Smooth muscle cell (in vitro differentiated cells): ENCODE results near the gene DNAJC11. TPM values are rescaled to one million over a fixed set of nuclear protein-coding genes. Genes with fewer than 3 reads are reported as not detected.

Experiments used
- DNase-seq: peaks from one replicate; lab custom pipeline; 2025; ENCODE audit not compliant: unreplicated experiment; lab: John Stamatoyannopoulos, UW
- H2AFZ ChIP-seq: fragments of 200-600 bp; sonication (generic); 2 replicates; pipeline ENCODE4 v1.6.0; 2016; ENCODE audit warnings: antibody characterized with exemption, low read depth, mild to moderate bottlenecking
- H3F3A ChIP-seq: fragments of 200-600 bp; sonication (generic); 2 replicates; pipeline ENCODE4 v1.6.0; 2017; ENCODE audit warnings: antibody characterized with exemption, low read depth
- H3K27ac ChIP-seq: fragments of 200-600 bp; sonication (generic); 2 replicates; pipeline ENCODE4 v1.5.1; 2016; ENCODE audit warnings: low read depth, mild to moderate bottlenecking
- H3K27me3 ChIP-seq: fragments of 200-600 bp; sonication (generic); 2 replicates; pipeline ENCODE4 v1.6.1; 2016; ENCODE audit warnings: low read depth, mild to moderate bottlenecking
- H3K36me3 ChIP-seq: fragments of 200-600 bp; sonication (generic); 2 replicates; pipeline ENCODE4 v1.5.1; 2016; ENCODE audit warnings: low read depth
- H3K4me1 ChIP-seq: fragments of 200-600 bp; sonication (generic); 2 replicates; pipeline ENCODE4 v1.5.1; 2016; ENCODE audit warnings: low read depth
- H3K4me2 ChIP-seq: fragments of 200-600 bp; sonication (generic); 2 replicates; pipeline ENCODE4 v1.6.0; 2016; ENCODE audit warnings: mild to moderate bottlenecking
- H3K4me3 ChIP-seq: fragments of 200-600 bp; sonication (generic); 2 replicates; pipeline ENCODE4 v1.5.1; 2016; ENCODE audit warnings: mild to moderate bottlenecking
- H3K79me2 ChIP-seq: fragments of 200-600 bp; sonication (generic); 2 replicates; pipeline ENCODE4 v1.6.0; 2016; ENCODE audit warnings: low read depth, mild to moderate bottlenecking
- H3K9ac ChIP-seq: fragments of 200-600 bp; sonication (generic); 2 replicates; pipeline ENCODE4 v1.6.0; 2016; ENCODE audit warnings: low read depth
- H3K9me3 ChIP-seq: fragments of 200-600 bp; sonication (generic); replicated peaks from 2 replicates; pipeline ENCODE4 v1.5.1; 2016; ENCODE audit warnings: low read depth
- H4K20me1 ChIP-seq: fragments of 200-600 bp; sonication (generic); 2 replicates; pipeline ENCODE4 v1.6.0; 2016; ENCODE audit warnings: low read depth
- CTCF ChIP-seq: fragments of 200-600 bp; sonication (generic); IDR thresholded peaks from 2 replicates; pipeline ENCODE4 v1.5.1; 2017; ENCODE audit warnings: borderline replicate concordance, mild to moderate bottlenecking, antibody characterized with exemption; ENCODE audit not compliant: insufficient read depth, poor library complexity, severe bottlenecking
- WGBS: methylation state at CpG from one replicate; pipeline ENCODE4 v1.1.7; 2016; ENCODE audit warnings: low lambda C conversion rate; 5-methylcytosine and 5-hydroxymethylcytosine counted together
- polyA plus RNA-seq: library from polyadenylated mRNA; unstranded; fragments of >200 nt; fragmentation: Nextera tagmentation; extraction: Ambion mirVana; gene quantifications from 2 replicates; pipeline ENCODE4 v1.2.1, GENCODE V29; 2016
- total RNA-seq: library from RNA; depleted of rRNA; stranded (reverse); fragments of >200 nt; gene quantifications from 2 replicates; pipeline ENCODE4 v1.2.3, GENCODE V29; 2014

The DNAJC11 gene
- total and polyA plus RNA-seq, 2 experiments from 2014 or later: 25.5 to 35.7 TPM

- TF ChIP-seq CTCF: no peak
- WGBS: 98% methylated on average over 4 of the region's 4 CpGs
- no peaks in the 10 kb centered on the region for H3K27me3 ChIP-seq
These were observed 16.2 kb downstream of the DNAJC11 start for GRCh38 chr1:6685381-6685780.

GRCh38 chr1:6683434-6683833 is 18.2 kb downstream of the DNAJC11 start:
- H3K4me2 ChIP-seq: no peak overlapping the region
- no peak overlapping the region for H3K9ac ChIP-seq
- peaks cover 49% of the 10 kb centered on the region for H4K20me1 ChIP-seq
- no peak overlapping the region for H3K4me3 ChIP-seq
- H3K27me3 ChIP-seq: no peaks in the 10 kb centered on the region
- no peak for DNase-seq
- no peak overlapping the region for H2AFZ ChIP-seq
- 99% methylated on average over 3 of the region's 3 CpGs for WGBS
- H3K27ac ChIP-seq: no peak overlapping the region
- peaks cover 7% of the 10 kb centered on the region for H3K36me3 ChIP-seq
- H3K9me3 ChIP-seq: no peaks in the 10 kb centered on the region
- H3F3A ChIP-seq: no peaks in the 10 kb centered on the region
- peaks cover 30% of the 10 kb centered on the region for H3K79me2 ChIP-seq
- no peaks in the 10 kb centered on the region for H3K4me1 ChIP-seq
- TF ChIP-seq CTCF: no peak

More at GRCh38 chr1:6685381-6685780, 16.2 kb downstream of the DNAJC11 start:
- no peak overlapping the region for H3K4me2 ChIP-seq
- H3K27ac ChIP-seq: no peak overlapping the region
- H3K36me3 ChIP-seq: peaks cover 4% of the 10 kb centered on the region
- H3K79me2 ChIP-seq: peaks cover 44% of the 10 kb centered on the region
- no peak overlapping the region for H2AFZ ChIP-seq
- no peak for DNase-seq
- no peaks in the 10 kb centered on the region for H3F3A ChIP-seq
- H3K9me3 ChIP-seq: no peaks in the 10 kb centered on the region
- no peak overlapping the region for H3K9ac ChIP-seq
- H3K4me3 ChIP-seq: no peak overlapping the region
- H3K4me1 ChIP-seq: no peaks in the 10 kb centered on the region
- peaks cover 68% of the 10 kb centered on the region for H4K20me1 ChIP-seq

GRCh38 chr1:6675941-6676340 is 25.7 kb downstream of the DNAJC11 start:
- no peak for DNase-seq
- 94% methylated on average over 2 of the region's 2 CpGs for WGBS
- no peaks in the 10 kb centered on the region for H3K27me3 ChIP-seq

More at GRCh38 chr1:6675941-6676340, 25.7 kb downstream of the DNAJC11 start:
- Histone ChIP-seq H3K9ac (no peak overlapping the region), H3K4me1 (no peaks in the 10 kb centered on the region), H3K4me3 (no peak overlapping the region), H2AFZ (no peak overlapping the region), H3K79me2 (peaks cover under 1% of the 10 kb centered on the region), H3F3A (peaks cover 4% of the 10 kb centered on the region), H3K4me2 (no peak overlapping the region), H4K20me1 (peaks cover 9% of the 10 kb centered on the region), H3K9me3 (no peaks in the 10 kb centered on the region), H3K36me3 (peaks cover 7% of the 10 kb centered on the region), H3K27ac (no peak overlapping the region)
- TF ChIP-seq CTCF: no peak
